Measurements from ENCODE around the gene VAX1.
"Not testable (repeated sequence)": the region's sequence is repeated elsewhere in the genome, so short reads cannot be mapped to it uniquely, and the experiment has no call there.

VAX1 gene

GRCh38 chr10:117134306-117135025 is 3.6 kb downstream of the VAX1 start:
- no peak for DNase-seq

GRCh38 chr10:117134056-117134305 is 4.1 kb downstream of the VAX1 start:
- DNase-seq, result no peak

GRCh38 chr10:117133273-117134055 is 4.6 kb downstream of the VAX1 start:
- no peak for DNase-seq

GRCh38 chr10:117132751-117133231 is 5.3 kb downstream of the VAX1 start:
- no peak for DNase-seq

GRCh38 chr10:117131376-117132327 is 6.4 kb downstream of the VAX1 start:
- DNase-seq, result no peak

GRCh38 chr10:117130862-117131375 is 7.2 kb downstream of the VAX1 start:
- no peak for DNase-seq

GRCh38 chr10:117130346-117130745 is 7.7 kb downstream of the VAX1 start:
- no peak for DNase-seq

GRCh38 chr10:117126645-117127044 is 11.4 kb downstream of the VAX1 start:
- DNase-seq, result not testable (repeated sequence)

GRCh38 chr10:117126034-117126433 is 12.0 kb downstream of the VAX1 start:
- DNase-seq, result no peak

GRCh38 chr10:117112220-117112619 is 25.9 kb downstream of the VAX1 start:
- no peak for DNase-seq

GRCh38 chr10:117107238-117107637 is 30.8 kb downstream of the VAX1 start:
- no peak for DNase-seq

- DNase-seq, result no peak
Observed at GRCh38 chr10:117096599-117097201, 41.4 kb downstream of the VAX1 start.

GRCh38 chr10:117094856-117095255 is 43.2 kb downstream of the VAX1 start:
- no peak for DNase-seq

GRCh38 chr10:117092386-117092785 is 45.7 kb downstream of the VAX1 start:
- no peak for DNase-seq

GRCh38 chr10:117090834-117091233 is 47.2 kb downstream of the VAX1 start:
- no peak for DNase-seq

GRCh38 chr10:117087521-117087920 is 50.5 kb downstream of the VAX1 start:
- DNase-seq, result no peak

GRCh38 chr10:117086546-117086945 is 51.5 kb downstream of the VAX1 start:
- DNase-seq, result no peak

- not testable (repeated sequence) for DNase-seq
Observed at GRCh38 chr10:117084421-117085246, 53.4 kb downstream of the VAX1 start.
